HL-60/S4 (cell line): Measurements from ENCODE around the gene INPP5K.
"Not testable (repeated sequence)": the region's sequence is repeated elsewhere in the genome, so short reads cannot be mapped to it uniquely, and the experiment has no call there.

ENCODE experiments used
- in situ Hi-C: fragments of 300-500 bp; cut with MboI; formaldehyde crosslinking; loops from 2 replicates; pipeline ENCODE4 v1.14.3; 2022; ENCODE audit warnings: low sequenced_read_pairs

INPP5K gene

DNA sequence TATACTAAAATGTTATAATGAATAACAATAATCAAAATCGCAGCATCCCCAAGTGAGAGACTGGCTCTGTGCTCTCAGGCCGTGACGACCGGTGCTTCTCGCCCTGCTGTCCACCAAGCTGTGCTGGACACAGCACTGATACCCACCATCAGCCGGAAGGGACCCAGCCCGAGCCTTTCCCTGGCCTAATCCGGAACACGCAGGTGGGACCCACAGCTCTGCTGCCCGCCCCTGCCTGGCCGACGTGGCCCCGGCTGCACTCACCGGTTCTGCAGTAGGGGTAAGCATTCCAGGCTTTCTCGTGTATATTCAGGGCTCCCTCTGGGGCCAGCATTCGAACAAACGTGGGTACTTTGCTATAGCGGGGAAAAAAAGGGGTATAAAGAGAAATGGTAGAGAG, 31.6 kb upstream of the INPP5K start:
- in situ Hi-C loops: no loop called here

DNA sequence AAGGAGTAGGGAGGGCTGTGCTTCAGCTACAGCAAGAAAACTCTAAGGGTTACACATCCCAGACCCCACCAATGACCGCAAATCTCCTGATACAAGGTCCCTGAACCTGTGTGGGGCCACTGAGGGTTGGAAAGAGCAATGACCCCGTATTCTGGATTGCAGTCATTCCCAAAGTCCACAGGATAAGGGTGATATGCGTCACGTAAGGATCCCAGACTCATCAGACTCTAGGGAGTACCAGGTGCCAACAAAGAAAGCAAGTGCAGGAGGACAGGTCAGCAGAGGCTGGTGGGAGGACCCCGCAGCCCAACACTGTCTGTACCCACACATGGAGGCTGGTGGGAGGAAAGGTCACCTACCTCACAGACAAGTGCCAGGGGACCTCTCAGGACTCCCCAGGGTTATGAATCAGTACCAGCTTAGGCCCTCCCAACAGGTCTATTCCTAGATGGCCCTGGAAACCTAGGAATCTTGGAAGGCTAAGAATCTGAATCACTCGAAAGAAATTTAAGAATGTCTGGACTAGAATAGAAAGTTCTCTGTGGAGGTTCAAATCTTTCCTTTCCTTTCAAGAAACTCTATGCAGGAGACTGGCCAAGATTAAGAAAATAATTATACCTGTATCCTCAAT, 30.0 kb upstream of the INPP5K start:
- in situ Hi-C loops: no loop called here

DNA sequence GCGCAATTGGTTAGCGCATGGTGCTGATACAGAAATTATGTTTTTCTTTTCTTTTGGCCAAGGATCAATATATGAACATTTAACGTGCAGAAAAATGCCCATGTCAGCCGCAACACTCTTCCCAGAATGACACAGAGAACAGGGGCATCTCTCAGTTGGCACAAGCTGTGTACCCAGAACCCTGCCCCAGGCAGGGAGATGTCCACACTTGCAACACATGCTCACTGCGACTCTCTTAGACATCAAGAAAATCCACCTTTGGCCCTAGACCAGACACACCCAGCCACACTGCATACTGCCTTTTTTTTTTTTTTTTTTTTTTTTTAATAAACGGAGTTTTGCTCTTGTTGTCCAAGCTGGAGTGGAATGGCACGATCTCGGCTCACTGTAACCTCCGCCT, 29.2 kb upstream of the INPP5K start:
- in situ Hi-C loops: no loop called here

DNA sequence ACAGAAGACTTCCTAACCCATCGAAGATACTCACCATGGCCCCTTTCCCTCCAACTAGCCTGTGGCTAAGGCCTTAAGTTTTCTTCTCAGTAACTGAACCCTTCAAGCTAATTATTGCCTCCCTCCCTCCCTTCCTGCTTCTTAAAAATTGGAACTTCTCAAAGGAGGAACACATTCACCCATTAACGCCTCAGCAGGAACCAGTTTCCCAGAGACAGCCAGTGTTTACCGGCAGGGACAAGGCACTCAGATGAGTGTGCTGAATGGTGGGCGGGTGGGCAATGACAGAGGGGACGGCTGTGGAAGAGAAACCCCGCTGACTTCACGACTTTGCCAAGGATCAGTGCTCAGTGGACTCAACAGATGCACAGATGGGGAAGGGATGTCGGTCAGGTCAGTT, 25.9 kb upstream of the INPP5K start:
- in situ Hi-C loops: no loop called here

DNA sequence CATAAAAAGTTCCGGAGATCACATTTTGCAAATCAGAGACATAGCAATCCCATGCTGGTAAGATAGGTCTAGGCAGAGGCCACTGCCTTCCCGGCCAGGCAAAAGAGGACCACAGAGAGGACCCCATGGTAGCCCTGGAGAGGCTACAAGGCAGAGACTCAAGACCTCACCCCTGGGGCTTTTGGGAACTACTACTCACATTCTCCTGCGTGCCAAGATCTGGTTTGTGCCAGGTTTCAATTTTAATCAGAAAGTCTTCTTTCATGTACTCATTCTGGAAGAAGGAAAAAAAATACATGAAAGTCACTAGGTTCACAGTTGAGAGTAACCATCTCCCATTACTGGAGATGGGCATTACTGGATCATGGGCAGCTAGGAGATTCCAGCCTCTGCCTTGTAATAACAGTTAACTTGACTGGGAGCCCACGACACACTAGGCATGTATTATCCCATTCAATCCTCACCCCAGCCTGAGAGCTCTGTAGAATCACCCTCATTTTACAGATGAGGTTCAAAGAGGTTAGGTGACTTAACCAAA, 25.0 kb upstream of the INPP5K start:
- in situ Hi-C loops: no loop called here

DNA sequence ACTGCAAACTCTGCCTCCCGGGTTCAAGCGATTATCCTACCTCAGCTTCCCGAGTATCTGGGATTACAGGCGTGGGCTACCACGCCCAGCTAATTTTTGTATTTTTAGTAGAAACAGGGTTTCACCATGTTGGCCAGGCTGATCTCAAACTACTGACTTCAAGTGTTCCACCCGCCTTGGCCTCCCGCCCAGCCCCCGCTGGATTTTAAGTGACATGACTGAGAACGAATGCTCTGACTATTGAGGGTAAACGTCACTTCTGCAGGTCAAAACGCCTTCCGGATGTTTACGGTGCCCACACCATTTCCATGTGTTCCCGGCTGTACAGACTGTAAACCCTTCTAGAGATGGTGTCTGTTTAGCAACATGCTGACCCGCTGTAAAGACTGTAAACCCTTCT, 23.4 kb upstream of the INPP5K start:
- in situ Hi-C loops: no loop called here

DNA sequence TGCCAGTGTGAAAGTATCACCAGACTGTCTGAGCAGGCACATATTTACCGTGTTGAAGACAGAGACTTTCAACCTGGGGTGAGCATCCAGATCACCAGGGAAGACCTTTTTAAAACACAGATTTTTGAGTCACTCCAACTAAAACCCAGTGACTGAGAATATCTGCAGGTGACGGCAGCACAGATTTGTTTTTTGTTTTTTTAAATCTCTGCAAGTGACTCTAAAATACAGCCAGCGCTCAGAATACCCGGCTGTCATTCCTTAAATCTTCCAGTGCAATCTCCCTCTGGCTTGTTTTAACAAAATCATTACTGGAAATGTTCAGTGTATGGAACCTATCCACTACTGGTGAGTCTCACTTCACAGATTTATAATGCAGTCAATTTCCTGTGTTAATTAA, 19.3 kb upstream of the INPP5K start:
- in situ Hi-C loops: no loop called here

DNA sequence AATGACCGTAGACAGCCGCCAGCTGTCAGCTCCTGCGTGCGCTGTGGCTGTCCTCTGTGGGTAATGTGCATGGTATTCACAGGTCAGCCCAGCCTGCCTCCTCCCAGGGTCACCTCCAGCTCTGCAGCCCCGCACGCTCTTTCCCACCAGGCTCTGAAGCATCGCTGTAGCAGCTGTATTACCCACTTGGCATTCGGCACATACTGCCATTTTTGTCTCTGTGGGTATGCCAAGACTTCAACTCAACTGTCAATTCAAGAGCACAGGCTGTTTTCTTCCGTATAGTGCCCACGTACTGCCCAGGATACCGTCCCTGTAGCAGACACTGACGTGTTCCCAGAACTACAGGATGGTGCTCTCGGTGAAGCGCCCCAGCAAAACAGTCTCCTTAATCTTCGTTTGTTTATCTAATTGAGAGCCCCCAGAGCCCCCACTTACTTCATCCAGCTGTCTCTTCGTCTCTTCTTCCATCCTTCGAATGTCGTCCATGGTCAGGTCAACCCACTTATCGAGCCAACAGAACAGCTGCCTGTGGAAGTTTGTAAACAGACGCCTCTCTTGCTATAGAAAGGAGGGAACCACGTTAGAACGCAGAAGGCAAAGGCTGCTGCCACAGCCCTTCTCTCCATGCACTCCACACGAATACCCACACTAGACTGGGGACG, 17.4 kb upstream of the INPP5K start:
- in situ Hi-C loops: no loop called here

DNA sequence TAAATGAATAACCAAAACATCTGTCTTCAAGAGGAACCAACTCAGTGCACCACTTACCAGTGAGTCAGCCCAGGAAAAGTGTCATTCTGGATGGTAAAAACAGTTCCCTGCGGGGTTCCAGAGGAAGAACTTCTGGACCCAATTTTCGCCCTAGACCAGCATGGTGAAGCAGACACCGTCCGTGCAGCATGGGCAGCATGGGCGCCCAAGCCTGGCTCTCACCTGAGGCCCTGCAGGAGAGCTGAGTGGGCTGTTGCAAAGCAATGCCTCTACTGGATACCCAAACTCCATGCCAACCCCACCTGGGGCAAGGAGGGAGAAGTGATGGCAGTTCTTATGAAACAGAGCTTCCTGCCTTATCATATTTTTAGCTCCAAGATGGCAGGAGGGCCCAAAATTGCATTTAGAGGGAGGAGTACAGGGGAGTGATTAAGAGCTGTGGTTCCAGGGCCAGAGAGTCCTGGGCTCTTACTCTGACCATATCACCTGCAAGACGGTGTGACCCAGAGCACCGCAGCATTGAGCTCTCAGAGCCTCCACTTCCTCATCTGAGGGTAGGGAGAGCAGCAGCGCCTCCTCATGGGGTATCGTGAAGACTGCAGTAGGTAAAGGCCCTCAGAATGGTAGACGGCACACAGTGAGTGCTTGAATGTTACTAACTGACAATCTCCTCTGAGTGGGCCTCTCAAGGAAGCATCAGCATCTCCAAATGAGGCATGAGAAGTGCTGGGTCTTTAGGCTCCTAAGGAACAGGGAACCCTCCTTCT, 16.6 kb upstream of the INPP5K start:
- in situ Hi-C loops: no loop called here

DNA sequence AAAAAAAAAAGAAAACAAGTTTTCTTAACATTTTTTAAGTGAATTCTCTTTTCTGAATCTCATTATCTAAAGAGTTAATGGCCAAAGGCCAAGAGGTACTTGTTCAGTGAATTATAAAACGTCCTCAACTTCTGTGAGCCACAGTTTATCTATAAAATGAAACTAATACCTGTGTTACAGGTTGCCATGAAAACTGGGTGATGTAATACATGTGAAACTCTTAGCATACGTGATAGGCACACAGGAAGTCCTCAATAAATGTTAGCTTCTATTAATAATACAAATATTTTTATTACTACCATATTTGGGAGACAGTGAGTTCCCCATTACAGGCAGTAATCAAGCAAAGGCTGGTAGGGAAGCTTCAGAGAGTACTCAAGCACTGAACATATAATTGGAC, 13.5 kb upstream of the INPP5K start:
- in situ Hi-C loops: no loop called here

DNA sequence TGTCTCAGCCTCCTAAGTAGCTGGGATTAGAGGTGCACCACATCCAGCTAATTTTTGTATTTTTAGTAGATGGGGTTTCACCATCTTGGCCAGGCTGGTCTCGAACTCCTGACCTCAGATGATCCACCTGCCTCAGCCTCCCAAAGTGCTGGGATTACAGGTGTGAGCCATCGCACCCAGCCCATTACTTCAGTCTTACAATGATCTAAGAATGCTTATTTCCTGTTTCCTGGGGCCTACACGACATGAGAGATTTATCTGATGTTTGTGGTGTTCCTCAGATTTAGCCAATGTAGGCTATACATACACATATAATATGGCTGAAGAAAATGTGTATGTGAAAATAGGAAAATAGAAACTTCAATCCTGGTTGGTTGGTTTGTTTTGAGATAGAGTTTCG, 10.5 kb upstream of the INPP5K start:
- in situ Hi-C loops: not testable (repeated sequence)

DNA sequence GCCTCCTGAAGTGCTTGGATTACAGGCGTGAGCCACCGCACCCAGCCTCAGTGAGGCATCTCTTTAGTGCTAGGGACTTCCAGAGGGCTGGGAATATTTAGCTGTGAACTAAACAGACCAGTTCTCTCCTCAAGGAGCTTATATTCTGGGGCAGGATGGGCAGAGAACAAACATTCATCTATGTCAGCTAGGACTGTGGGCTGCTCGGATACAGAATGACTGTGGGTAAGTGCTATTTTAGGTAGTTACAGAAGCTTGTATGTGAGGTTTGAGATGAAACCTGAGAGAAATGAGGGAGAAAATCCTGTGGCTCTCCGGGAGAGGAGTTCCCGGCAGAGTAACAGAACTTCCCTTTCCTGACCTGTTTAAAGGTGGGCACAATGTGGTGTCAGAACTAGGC, 6.2 kb upstream of the INPP5K start:
- in situ Hi-C loops: no loop called here

DNA sequence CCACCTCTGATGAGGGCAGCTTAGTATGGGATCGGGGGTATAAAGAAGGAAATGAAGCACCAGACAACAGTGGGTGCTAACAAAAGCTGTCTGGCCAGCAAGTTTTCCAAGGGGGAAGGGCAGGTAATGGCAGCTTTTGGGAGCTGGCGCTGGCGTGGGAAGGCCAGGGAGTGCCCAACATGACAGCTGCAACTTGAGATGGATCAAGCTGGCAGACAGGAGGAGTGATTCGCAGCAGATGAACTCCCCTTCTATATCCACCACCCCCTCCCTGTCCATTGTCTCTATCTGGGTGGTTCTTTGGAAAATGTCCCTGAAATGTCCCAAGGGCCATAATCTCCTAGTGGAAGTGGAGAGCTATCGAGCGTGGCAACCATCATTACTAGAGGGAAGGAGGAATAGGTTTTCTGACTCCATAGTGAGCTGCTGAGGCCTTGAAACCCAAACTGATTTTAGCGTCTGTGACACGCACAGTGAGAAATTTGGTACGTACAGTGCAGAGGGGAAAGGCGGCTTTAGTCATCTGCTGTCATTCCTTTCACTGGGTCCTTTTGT, 4.8 kb upstream of the INPP5K start:
- in situ Hi-C loops: no loop called here

DNA sequence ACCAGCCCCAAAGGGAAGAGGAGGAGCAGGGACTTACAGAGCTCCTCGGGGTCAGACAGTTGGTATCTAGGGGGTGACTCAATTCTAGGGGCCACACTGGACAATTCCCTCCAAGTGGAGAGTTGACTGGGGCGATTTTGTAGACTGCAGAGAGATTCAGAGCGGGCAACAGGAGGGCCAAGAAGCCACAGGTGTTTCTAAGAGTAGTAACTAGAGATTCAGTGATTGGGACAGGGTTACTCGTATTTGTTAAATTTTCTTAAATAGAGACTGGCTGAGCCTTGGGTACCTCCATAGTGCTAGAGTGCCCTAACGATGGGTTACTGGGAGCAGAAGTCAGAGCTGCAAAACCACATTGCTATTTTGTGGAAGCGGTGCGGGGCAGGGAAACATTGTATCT, 3.3 kb upstream of the INPP5K start:
- in situ Hi-C loops: no loop called here

DNA sequence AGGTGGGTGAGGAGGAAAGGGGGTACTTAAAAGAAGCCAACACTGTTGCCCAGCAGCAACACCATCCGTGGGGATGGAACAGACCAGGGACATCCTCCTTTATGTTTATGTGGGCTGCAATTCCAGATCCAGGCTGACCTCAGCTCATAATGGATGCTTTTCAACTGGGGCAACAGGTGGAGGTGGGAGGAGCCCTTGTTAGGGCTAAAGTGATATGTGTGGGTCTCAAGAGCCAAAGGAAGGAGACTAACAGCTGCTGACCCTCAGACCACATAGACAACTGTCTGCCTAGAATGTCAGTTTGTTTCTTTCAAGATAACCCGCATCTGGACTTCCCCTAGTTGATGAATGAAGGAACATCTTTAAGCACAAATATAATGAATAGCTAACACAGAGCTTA, 2.0 kb upstream of the INPP5K start:
- in situ Hi-C loops: no loop called here

DNA sequence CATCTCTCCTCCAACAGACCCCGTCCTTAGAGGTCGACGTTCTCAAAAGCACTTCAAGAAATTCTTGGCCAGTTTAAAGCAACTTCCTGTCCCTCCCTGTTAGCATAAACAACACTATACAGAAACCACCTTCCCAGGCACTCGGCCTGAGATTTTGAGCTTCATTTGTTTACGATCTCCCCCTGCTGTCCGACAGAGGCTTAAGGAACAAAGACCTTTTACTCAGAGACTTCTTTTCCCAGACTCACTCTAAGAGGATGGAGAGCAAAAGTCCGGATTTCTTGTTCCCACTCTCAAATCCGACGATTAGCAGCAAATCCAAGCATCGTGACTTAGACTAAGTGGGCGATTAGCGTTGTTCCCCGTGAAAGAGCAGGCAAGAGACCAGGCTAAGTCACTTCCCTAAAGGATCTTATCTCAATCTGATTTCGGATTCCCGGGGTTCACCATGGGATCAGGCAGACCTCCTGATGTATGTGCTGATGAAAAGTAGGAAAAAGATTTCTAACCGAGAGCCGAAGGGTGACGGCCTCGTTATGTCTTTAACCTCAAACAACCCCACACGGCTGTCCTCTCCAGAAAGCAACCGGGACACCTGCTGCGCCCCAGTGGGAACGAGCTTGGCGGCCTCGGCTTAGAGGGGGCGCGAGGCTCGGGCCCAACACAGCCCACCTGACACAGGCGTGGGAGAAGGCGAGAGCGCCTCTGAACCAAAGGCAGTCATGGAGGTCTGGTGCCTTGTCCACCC, 598 bp downstream of the INPP5K start:
- in situ Hi-C loops: no loop called here

DNA sequence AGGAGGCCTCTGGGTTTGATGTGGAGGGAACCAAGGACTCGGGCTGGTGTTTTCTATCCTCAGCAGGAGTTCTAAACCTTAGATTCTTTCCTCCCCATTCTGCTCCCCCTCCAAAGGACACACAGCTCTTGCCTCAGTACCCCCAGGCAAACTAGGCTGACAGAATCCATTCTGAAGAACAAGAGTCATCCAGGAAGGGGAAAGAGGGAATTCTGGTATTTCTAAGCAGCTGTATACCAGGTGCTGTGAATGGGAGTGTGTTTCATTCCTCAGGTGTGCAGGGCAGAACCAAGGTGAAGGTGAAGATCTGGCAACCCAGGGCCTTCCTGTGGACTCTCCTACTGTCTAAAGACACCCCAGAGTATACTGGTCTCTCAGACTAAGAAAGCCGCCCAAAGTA, 4.1 kb downstream of the INPP5K start:
- in situ Hi-C loops: no loop called here

DNA sequence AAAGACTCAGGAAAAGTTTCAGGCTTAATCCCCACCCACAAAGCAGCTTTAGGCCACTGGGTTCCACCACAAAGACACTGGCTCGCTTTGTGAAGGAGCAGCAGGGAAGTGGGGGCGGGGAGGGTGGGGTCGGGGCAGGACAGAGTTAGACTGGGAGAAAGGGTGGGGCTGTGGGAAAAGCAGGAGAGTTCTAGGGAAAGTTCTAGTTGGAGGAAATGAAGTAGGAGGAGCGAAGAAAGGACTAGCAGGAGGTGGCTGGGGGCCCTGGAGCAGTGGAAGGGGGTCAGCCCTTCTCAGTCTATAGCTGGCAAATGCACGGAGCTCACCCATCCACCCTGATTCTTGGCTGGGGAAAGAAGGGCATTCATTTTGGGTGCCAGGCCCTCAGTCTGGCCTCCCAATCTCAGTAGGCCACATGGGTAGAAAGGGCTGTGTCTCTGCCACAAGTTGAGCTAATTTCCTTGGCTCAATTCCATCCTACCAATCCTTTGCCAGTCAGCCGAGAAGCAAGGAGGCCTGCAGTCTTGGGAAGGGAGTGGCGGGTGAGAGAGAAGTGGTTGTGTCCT, 4.6 kb downstream of the INPP5K start:
- in situ Hi-C loops: no loop called here

DNA sequence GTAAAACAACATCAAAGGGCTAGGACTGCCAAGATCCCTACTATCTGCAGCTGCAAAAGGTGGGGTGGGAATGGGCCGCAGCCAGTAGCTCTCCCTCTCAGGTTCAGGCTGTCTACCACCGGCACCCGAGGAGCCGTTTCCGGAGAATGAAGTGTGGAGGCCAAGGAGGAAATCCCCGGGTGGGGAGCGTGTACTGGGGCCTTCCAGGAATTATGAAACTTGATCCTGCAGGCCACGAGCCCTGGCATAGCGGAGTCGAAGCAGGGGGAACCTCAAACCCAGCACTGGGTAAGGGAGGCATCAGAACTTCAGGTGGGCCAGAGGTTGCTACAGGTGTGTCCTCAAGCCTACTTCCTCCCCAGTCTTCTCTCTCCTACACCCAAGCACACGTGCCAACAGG, 5.1 kb downstream of the INPP5K start:
- in situ Hi-C loops: no loop called here

DNA sequence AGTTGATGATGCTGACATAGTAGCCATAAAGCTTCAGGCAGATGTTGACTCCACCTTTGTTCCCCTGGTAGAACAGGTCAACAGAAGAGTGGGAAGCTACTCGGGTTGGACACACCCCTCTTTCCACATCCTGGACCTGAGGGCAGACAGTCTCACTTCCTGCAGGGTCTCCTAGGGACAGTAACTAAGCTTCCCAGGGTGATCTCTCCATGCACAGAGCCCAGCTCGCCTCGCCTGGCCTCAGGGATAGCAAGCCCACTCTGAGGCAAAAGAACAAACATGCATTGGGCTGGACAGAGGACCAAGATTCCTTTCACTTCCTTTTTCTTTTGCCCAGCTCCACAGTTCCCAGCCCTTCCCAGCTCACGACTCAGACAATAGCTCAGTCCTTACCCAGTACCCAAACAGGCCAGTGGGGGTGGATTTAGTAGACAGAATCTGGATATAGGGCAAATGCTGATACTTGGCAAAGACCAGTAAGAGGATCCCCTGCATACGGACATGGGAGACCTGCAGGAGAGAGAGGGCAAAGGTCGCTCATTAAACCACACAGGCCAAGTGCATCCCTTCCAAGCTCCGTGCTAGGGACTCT, 7.0 kb downstream of the INPP5K start:
- in situ Hi-C loops: no loop called here
